ENCODE data around the gene RING1.

The RING1 gene

DNA sequence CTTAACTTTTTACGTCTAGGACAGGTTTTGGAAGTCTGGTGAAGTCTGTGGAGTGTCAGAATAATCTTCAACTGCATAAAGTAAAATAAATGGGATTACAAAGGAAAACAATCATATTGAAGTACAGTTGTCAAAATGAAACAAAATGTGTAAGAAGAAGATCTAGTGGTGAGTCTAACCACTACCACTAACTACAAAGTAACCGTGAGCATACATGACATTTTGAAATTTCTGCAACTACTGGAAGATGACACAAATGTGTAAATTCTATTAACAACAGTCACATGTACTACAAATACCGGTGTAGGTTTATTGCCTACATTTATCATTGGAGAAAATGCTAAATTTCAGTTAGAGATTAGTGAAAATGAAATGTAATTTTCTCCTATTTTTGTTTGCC lies 33.7 kb downstream of the RING1 start:
- in situ Hi-C loops (cut with MboI; ENCODE audit: low sequenced_read_pairs), result no loop called here

DNA sequence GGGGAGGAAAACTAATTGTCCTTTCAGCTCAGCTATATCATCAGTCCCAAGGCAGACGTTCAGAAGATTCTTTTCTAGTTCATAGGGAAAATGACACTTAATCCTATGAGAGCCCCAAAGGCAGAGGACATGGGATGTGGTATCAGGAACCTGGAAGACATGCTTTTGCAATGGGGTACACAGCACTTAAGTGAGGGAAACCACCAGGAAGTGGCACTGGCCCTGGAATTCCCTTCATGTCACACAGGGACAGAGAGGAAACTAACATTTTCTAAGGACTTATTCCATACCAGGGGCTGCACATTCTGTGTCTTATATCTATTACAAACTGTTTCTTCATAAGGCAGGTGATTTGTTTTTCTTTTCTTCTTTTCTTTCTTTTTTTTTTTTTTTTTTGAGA lies 35.2 kb downstream of the RING1 start:
- in situ Hi-C loops (cut with MboI; ENCODE audit: low sequenced_read_pairs), result no loop called here

DNA sequence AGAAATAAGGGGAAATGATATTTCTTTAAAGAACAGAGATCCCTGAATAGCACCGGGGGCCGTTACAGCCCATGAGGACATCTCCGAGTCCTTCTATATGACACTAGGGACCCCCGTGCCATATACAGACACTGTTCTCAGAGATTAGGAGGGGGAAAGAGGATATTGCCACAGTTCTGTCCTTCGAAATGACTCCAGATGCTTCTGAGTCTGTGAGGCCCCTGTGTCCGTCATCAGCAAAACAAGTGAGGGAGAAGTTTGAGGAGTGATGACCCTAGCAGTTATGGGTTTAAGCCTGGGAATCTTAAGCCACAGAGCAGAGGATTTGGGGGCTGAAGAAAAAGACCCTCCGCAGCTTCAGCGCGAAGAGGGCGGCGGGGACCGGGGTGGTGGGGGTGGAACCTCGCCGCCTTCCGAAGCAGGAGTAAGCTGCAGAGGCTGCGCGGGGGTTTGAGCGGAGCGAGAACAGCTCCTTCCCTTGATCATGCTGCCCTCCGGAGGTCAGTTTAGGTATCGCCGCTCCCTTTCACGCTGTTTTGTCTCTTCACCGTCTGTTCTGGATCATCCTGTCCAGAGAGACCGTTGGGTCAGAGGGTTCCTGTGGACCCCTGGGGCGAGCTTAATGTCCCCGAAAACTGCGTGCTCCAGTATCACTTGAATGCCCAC lies 39.8 kb downstream of the RING1 start:
- in situ Hi-C loops (cut with MboI; ENCODE audit: low sequenced_read_pairs), result no loop called here

DNA sequence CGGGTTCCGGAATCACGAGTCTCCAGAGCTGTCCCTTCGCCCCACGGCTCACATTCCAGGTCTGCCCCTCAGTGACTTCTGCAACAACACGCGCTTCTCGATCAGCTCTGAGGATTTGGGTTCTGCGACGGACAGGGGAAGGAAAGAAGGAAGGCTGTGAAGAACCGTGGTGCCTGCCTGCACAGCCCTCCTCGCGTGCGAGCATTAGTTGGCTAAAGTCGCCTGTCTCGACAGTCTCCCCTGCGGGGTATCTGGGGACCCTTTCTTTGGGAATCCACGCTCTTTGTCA lies 40.3 kb downstream of the RING1 start:
- in situ Hi-C loops (cut with MboI; ENCODE audit: low sequenced_read_pairs), result no loop called here

DNA sequence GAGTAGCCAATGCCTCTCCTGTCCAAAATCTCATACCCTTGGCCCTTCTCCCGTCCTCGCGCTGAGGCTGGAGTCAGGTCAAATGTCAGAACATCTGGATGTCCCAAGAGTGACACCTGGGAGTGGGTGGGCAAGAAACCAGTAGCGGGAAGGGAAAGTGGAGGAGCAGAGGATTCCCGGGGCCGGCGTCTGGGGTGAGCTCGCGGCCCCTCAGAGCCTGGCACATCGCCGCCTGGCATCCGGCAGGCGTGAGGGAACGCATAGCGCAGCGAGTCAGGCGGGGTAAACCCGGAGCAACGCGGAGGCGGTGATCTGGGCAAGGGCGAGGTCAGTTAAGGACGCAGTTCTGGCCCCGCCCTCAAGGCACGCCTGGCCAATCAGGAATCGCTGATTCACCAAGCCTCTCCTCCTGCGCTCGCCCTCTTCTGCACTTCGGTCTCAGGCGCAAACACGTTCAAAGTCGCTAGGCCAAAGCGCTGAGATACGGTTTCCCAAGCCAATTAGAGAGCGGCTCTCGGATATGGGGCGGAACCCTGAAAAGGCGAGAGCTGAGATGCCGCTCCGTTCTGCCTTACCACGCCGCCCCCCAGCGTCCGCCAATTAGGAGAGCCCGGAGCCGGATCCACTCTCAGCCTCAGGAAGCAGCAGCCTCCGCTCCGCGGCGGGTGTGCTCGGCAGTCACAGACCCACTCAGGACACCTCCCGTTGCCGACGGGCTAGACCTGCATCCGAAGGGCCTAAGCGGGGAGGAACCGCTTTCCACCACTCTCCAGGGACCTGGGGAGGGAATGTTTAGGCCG lies 40.8 kb downstream of the RING1 start:
- in situ Hi-C loops (cut with MboI; ENCODE audit: low sequenced_read_pairs), result no loop called here

DNA sequence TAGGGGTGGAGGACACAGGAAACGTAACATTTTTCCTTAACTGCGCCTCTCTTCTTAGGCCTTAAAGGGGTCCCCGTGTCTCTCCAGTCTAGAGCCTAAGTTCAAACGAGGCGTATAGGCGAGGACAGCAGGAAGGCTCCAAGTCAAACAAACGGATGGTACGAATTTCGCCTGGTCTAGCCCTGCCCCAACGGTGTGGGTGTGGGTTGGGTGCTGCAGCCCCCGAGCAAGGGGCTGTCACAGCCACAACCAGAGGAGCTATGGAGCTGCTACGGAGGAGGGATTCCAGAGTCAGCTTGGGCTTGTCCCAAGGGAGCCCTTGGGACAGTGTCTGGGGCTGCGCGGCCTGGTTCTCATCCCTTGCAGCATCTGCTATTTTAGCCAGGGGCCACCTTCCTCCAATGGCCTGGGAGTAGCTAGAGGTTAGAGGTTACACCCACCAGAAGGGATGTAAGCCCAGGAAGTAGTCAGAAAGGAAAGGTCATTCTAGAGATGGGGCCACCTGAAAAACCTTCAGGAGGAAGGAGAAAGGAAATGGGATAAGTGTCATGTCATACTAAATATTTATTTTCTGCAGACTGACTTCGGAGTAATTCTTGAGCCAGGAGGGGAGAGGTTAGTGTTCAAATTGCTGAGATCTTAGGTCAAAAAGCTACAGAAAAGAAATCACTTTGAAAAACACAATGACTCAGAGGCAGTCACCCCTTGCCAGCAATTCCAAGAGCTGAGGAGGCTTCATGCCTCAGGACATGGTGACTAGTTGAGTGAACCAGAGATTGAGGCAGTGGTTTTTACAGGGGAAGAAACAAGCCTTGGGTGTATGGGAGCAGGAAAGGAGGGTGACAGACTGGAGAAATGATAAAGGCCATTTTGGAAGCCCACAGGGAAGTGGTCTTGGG lies 41.7 kb downstream of the RING1 start:
- in situ Hi-C loops (cut with MboI; ENCODE audit: low sequenced_read_pairs), result no loop called here

DNA sequence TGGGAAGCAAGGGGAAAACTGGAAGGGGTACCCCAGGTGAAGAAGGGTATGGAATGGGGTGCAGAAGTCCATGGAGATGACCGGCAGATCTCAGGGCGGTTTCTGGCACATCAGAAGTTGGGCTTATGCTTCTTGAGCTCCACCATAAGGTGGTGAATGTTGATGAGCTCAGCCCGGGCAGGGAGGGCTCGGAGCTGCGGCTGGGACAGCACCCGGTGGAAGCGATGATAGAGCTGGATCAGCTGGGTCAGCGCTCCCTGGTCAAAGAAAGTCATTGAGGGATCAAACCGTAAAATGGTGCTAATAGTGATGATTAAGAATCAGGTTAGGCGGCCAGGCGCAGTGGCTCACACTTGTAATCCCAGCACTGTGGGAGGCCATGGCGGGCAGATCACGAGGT lies 42.4 kb downstream of the RING1 start:
- in situ Hi-C loops (cut with MboI; ENCODE audit: low sequenced_read_pairs), result no loop called here

DNA sequence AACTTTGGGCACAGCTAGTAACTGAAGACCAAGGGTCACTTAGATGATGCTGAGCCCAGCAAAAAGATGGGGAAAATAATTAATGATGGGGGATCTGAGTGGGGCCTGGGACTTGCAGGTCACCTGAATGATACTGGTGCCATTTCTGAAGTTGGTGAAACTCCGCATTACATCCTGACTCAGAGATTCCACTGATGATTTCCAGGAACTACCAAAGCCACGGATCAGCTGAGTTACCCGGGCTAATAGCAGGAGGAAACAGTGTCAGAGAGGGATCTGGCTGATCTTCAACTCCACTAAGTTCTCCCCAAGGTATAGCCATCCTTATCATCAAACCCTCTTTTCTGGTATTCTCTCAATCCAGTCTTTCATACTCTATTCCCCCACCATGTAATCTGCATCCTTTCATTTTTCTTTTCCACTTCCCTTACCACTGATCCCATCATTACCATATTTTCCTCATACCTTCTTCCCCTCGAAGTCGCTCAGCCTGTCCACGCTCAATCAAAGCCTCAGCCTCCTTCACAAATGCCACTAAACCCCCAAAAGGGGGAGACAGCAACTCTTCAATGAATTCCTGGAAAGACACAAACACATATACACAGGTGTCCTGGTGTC lies 43.2 kb downstream of the RING1 start:
- in situ Hi-C loops (cut with MboI; ENCODE audit: low sequenced_read_pairs), result no loop called here

DNA sequence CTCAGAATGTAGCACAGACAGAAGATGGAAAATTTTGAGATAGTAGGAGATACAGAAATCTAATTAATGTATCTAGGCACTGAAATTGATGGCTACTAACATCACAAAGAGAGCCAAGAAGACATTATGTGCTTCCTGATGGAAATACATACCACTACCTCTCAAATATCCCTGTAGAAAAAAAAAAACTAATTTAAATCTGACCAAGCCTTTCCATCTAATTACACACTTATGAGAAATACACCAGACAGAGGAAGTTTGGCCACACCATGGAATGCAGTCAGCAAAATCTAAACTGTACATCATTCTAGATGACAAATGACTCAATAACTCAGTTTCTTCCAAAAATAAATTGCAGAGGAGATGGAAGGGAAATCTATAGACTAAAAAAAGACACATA lies 44.5 kb downstream of the RING1 start:
- in situ Hi-C loops (cut with MboI; ENCODE audit: low sequenced_read_pairs), result no loop called here

DNA sequence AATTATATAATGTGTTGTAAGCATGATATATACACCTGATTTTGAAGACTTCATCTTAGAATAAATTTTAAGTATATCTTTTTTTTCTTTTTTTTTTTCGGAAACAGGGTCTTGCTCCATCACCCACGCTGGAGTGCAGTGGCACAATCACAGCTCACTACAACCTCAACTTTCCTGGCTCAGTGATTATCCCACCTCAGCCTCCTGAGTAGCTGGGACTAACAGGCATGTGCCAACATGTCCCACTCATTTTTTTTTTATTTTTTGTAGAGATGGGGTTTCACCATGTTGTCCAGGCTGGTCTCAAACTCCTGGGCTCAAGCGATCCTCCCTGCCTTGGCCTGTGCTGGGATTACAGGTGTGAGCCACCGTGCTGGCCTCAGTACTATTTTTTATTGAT lies 46.3 kb downstream of the RING1 start:
- in situ Hi-C loops (cut with MboI; ENCODE audit: low sequenced_read_pairs), result no loop called here

DNA sequence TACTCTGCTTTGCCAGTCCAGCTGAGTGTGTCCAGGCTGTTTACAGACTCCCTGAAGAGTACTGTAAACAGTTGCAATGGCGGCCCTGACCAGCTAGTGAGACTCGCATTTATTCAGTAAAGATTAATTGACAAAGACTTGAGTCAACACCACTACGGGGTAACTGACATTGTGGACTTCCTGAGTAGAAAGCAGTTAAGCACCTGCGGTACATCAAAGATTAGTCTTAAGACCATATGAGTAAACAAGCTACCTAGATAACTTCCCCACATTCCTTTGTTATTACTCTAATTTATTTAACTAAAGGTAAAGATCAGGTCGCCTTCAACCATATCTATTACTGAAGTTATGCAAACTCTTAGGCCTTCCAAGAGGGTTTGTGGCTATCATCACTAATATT lies 50.7 kb downstream of the RING1 start:
- in situ Hi-C loops (cut with MboI; ENCODE audit: low sequenced_read_pairs), result no loop called here

Measured in hTERT RPE-1 (cell line).